ENCODE data around the gene TRPM6.
"Not testable (repeated sequence)": the region's sequence is repeated elsewhere in the genome, so short reads cannot be mapped to it uniquely, and the experiment has no call there.

TRPM6 gene

DNA sequence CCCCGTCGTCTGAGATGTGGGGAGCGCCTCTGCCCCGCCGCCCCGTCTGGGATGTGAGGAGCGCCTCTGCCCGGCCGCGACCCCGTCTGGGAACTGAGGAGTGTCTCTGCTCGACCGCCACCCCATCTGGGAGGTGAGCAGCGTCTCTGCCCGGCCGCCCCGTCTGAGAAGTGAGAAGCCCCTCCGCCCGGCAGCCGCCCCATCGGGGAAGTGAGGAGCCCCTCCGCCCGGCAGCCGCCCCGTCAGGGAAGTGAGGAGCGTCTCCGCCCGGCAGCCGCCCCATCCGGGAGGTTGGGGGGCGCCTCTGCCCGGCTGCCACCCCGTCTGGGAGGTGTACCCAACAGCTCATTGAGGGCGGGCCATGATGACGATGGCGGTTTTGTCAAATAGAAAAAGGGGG is 34.7 kb downstream of the TRPM6 start:
- not testable (repeated sequence) for H3K9me3 ChIP-seq (ENCODE audit: control insufficient read depth, insufficient read depth, low read length); H3K36me3 ChIP-seq (ENCODE audit: control insufficient read depth, insufficient read depth, low read length); H3K27me3 ChIP-seq (ENCODE audit: control insufficient read depth, insufficient read depth, low read length); H3K4me1 ChIP-seq (ENCODE audit: control insufficient read depth, insufficient read depth, low read length); H3K4me3 ChIP-seq (ENCODE audit: low read depth, low read length); H3K9ac ChIP-seq (ENCODE audit: low read depth, low read length)

DNA sequence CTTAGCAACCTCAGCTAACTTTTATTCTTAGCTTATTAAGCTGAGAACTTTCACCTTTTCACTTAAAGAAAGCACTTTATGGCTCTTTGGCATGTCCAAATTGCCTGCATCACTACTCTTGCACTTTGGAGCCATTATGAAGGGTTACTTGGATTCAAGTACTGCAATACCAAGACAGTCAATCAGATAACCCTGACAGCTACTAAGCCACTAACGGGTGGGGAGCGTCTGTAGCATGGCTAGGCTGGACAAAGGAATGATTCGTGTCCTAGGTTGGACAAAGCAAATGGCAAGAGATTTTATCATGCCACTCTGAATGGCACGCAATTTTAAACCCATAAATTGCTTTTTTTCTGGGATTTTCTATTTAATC is 39.6 kb downstream of the TRPM6 start:
- Histone ChIP-seq H3K27me3 (ENCODE audit: control insufficient read depth, insufficient read depth, low read length) (no peaks in the 10 kb centered on the region), H3K4me3 (ENCODE audit: low read depth, low read length) (no peak overlapping the region), H3K9me3 (ENCODE audit: control insufficient read depth, insufficient read depth, low read length) (no peaks in the 10 kb centered on the region), H3K9ac (ENCODE audit: low read depth, low read length) (no peak overlapping the region), H3K36me3 (ENCODE audit: control insufficient read depth, insufficient read depth, low read length) (no peaks in the 10 kb centered on the region), H3K4me1 (ENCODE audit: control insufficient read depth, insufficient read depth, low read length) (no peaks in the 10 kb centered on the region)

DNA sequence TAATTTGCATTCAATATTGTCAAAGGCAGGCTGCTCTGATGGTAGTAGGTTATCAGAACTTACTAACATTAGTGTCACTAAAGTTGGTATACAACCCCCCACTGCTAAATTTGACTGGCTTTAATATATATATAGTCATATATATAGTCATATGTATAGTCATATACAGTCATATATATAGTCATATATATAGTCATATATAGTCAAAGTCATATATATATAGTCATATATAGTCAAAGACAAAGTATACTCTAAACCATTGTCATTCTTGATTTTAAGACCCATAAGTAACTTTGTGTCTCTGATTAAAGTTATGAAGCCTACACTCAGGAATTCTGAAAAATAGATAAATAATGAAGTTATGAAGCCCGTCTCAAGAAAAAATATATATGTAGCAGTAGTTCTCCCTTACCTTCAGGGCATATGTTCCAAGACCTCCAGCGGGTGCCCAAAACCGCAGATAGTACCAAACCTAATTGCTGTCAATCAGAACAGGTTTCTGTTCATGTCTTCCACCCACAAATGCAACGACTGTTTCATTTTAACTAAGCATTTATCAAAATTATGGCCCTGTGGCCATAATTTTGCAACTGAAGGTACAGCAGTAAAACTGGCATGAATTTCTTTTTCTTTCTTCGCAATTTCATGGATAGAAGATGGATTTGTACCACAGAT is 40.1 kb downstream of the TRPM6 start:
- Histone ChIP-seq H3K9me3 (ENCODE audit: control insufficient read depth, insufficient read depth, low read length) (no peaks in the 10 kb centered on the region), H3K4me3 (ENCODE audit: low read depth, low read length) (no peak overlapping the region), H3K9ac (ENCODE audit: low read depth, low read length) (no peak overlapping the region), H3K4me1 (ENCODE audit: control insufficient read depth, insufficient read depth, low read length) (no peaks in the 10 kb centered on the region), H3K36me3 (ENCODE audit: control insufficient read depth, insufficient read depth, low read length) (no peaks in the 10 kb centered on the region), H3K27me3 (ENCODE audit: control insufficient read depth, insufficient read depth, low read length) (no peaks in the 10 kb centered on the region)

DNA sequence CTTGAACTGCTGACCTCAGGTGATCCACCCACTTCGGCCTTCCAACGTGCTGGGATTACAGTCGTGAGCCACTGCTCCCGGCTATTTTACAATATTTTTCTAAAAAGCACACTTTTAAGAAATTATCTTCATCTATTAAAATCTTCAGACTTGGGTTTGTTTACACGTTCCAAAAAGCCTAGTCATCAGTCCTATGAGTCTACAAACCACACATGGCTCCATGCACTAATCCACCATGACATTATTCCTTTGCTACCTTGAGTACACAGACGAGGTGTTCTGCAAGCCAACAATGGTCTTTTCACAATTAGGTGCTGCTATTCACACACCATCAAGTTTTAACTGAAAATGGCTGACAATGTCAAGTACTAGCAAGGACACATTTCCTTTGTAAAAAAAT is 41.0 kb downstream of the TRPM6 start:
- Histone ChIP-seq H3K9ac (ENCODE audit: low read depth, low read length) (no peak overlapping the region), H3K27me3 (ENCODE audit: control insufficient read depth, insufficient read depth, low read length) (no peaks in the 10 kb centered on the region), H3K4me1 (ENCODE audit: control insufficient read depth, insufficient read depth, low read length) (no peaks in the 10 kb centered on the region), H3K36me3 (ENCODE audit: control insufficient read depth, insufficient read depth, low read length) (no peaks in the 10 kb centered on the region), H3K9me3 (ENCODE audit: control insufficient read depth, insufficient read depth, low read length) (no peaks in the 10 kb centered on the region), H3K4me3 (ENCODE audit: low read depth, low read length) (no peak overlapping the region)

DNA sequence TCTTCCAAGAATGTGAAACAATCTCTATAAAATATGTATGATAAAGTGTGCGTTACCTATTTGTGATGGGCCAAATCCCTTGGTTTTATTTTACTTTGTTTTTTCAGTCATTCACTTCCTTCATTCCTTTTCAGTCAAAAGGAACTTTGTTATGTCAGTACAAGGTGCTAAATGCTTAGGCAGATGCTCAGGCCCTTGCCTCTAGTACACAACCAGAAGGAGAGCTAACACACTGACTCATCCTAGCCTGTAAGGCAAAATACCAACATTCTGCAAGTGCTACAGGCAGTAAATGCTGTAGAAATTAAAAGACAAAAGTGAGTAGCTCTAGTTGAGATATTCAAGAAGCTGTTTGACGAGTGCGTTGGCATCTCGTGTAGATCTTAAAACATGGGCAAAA is 49.4 kb downstream of the TRPM6 start:
- Histone ChIP-seq H3K36me3 (ENCODE audit: control insufficient read depth, insufficient read depth, low read length) (no peaks in the 10 kb centered on the region), H3K4me3 (ENCODE audit: low read depth, low read length) (no peak overlapping the region), H3K4me1 (ENCODE audit: control insufficient read depth, insufficient read depth, low read length) (no peaks in the 10 kb centered on the region), H3K27me3 (ENCODE audit: control insufficient read depth, insufficient read depth, low read length) (no peaks in the 10 kb centered on the region), H3K9me3 (ENCODE audit: control insufficient read depth, insufficient read depth, low read length) (no peaks in the 10 kb centered on the region), H3K9ac (ENCODE audit: low read depth, low read length) (no peak overlapping the region)

DNA sequence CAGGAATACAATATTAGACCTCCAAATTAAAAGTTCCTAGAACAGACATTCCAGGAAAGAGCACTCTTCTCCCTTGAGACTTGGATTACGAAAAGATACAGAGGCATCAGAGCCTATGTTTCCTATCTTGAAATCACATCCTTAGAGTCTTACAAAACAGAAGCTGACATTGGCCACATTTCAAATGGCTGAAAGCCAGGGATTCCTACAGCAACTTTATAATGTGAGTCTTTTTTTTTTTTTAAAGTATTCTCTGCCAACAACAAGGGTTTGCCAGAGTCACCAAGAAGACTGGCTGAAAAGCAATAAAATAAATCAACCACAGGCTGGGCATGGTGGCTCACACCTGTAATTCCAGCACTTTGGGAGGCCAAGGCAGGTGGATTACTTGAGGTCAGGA is 63.1 kb downstream of the TRPM6 start:
- peaks cover 4% of the 10 kb centered on the region for H3K4me1 ChIP-seq (ENCODE audit: control insufficient read depth, insufficient read depth, low read length)

DNA sequence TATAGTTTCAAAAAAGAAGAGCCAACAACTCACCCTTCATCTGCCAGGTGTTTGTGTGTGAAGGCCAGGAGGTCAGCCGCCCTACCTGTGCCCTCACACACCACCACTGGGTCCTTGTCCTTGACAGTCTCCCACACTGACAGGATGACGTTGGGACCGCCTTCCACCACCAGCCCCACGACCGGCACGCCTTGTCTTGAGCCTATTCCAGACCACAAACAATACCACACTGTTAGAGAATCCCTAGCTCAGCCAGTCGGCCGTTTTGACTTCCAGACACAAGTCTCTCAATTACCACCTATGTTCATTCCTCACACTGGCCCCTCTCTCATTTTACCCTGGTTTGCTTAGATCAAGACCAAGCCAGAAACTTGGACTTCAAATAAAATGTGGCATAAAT is 66.1 kb downstream of the TRPM6 start:
- H3K9ac ChIP-seq (ENCODE audit: low read depth, low read length) = no peak overlapping the region
- no peak overlapping the region for H3K4me3 ChIP-seq (ENCODE audit: low read depth, low read length)
- no peaks in the 10 kb centered on the region for H3K36me3 ChIP-seq (ENCODE audit: control insufficient read depth, insufficient read depth, low read length)
- peaks cover 4% of the 10 kb centered on the region for H3K4me1 ChIP-seq (ENCODE audit: control insufficient read depth, insufficient read depth, low read length)
- no peaks in the 10 kb centered on the region for H3K9me3 ChIP-seq (ENCODE audit: control insufficient read depth, insufficient read depth, low read length)
- H3K27me3 ChIP-seq (ENCODE audit: control insufficient read depth, insufficient read depth, low read length) = no peaks in the 10 kb centered on the region

More for the DNA sequence above, 63.1 kb downstream of the TRPM6 start:
- Histone ChIP-seq H3K9ac (ENCODE audit: low read depth, low read length) (no peak overlapping the region), H3K4me3 (ENCODE audit: low read depth, low read length) (no peak overlapping the region), H3K9me3 (ENCODE audit: control insufficient read depth, insufficient read depth, low read length) (no peaks in the 10 kb centered on the region), H3K27me3 (ENCODE audit: control insufficient read depth, insufficient read depth, low read length) (no peaks in the 10 kb centered on the region), H3K36me3 (ENCODE audit: control insufficient read depth, insufficient read depth, low read length) (no peaks in the 10 kb centered on the region)

DNA sequence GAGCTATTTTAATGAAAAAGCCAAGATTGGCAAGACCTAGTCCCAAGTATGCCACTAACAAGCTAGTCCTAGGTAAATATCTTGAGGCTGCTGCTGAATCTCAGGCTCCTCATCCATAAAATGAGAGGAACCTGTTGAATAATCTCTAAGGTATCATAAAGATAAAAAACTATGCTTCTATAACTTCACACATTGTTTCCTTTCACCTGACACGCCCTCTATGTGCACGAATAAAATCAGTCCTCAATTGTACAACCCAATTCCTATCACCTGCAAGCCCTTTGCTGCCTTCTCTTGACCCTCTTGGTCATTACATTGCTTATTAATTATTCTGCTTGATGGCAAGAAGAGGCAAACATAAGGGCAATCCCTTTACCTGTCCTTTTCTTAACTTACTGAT is 69.9 kb downstream of the TRPM6 start:
- Histone ChIP-seq H3K9ac (ENCODE audit: low read depth, low read length) (no peak overlapping the region), H3K4me1 (ENCODE audit: control insufficient read depth, insufficient read depth, low read length) (no peaks in the 10 kb centered on the region), H3K27me3 (ENCODE audit: control insufficient read depth, insufficient read depth, low read length) (no peaks in the 10 kb centered on the region), H3K36me3 (ENCODE audit: control insufficient read depth, insufficient read depth, low read length) (no peaks in the 10 kb centered on the region), H3K9me3 (ENCODE audit: control insufficient read depth, insufficient read depth, low read length) (no peaks in the 10 kb centered on the region), H3K4me3 (ENCODE audit: low read depth, low read length) (no peak overlapping the region)

DNA sequence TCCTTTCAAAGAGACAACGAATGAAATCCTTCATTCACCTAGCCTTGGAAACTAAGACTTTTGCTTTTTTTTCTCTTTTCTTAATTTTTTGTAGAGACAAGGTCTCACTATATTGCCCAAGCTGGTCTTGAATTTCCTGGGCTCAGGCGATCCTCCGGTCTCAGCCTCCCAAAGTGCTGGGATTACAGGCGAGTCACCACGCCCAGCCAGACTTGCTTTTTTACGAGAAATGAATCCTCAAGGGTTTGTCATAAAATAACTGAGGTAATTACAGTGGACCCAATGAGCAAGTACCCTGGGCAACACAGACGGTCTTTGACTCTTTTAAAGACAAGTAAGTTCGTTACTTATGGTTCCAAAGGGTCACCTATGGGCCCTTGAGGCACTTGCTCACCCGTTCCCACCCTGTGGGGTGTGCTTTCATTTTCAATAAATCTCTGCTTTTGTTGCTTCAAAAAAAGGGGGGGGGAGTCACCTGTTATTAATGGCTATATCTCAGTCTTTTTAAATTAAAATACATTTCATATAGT is 70.4 kb downstream of the TRPM6 start:
- no peaks in the 10 kb centered on the region for H3K36me3 ChIP-seq (ENCODE audit: control insufficient read depth, insufficient read depth, low read length)
- no peaks in the 10 kb centered on the region for H3K27me3 ChIP-seq (ENCODE audit: control insufficient read depth, insufficient read depth, low read length)
- no peaks in the 10 kb centered on the region for H3K9me3 ChIP-seq (ENCODE audit: control insufficient read depth, insufficient read depth, low read length)
- no peak overlapping the region for H3K4me3 ChIP-seq (ENCODE audit: low read depth, low read length)
- no peak overlapping the region for H3K9ac ChIP-seq (ENCODE audit: low read depth, low read length)
- no peaks in the 10 kb centered on the region for H3K4me1 ChIP-seq (ENCODE audit: control insufficient read depth, insufficient read depth, low read length)

DNA sequence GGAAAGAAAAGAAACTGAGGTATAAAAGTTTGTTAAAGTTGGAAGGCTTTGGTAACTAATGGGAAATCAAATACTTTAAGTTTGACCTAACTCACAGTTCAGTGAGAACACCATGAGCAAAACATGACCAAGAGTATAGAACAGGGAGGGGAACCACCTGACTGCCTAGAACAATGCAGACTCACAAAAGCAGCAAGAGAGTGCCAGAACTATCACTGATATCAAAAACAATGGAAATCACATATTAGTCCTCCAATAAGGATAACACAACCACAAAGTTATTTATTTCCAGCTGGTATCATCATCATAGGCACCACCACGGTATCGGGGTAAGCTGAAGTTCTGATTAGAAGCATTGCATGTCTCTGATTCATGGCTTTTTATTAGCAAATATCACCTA is 77.5 kb downstream of the TRPM6 start:
- H3K4me3 ChIP-seq (ENCODE audit: low read depth, low read length) = no peak overlapping the region
- no peaks in the 10 kb centered on the region for H3K4me1 ChIP-seq (ENCODE audit: control insufficient read depth, insufficient read depth, low read length)
- H3K36me3 ChIP-seq (ENCODE audit: control insufficient read depth, insufficient read depth, low read length) = no peaks in the 10 kb centered on the region
- H3K27me3 ChIP-seq (ENCODE audit: control insufficient read depth, insufficient read depth, low read length) = no peaks in the 10 kb centered on the region
- H3K9me3 ChIP-seq (ENCODE audit: control insufficient read depth, insufficient read depth, low read length) = no peaks in the 10 kb centered on the region
- no peak overlapping the region for H3K9ac ChIP-seq (ENCODE audit: low read depth, low read length)

DNA sequence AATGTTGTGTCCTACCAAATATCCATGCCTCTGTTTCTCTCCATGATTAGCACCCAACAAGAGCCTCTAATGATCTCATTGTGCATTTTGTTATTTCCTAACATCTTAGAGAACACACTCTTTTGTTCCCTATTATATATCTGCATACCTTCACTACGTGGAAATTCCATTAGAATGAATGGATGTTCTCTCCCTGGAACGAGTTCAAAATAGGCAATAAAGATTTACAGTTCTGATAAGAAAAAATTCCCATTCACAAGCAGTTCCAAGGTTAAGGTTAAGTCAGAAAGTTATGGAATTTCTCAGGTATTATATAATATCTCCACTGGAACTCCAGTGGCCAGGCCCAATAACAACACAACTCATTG is 83.7 kb downstream of the TRPM6 start:
- Histone ChIP-seq H3K27me3 (ENCODE audit: control insufficient read depth, insufficient read depth, low read length) (no peaks in the 10 kb centered on the region), H3K36me3 (ENCODE audit: control insufficient read depth, insufficient read depth, low read length) (no peaks in the 10 kb centered on the region), H3K9me3 (ENCODE audit: control insufficient read depth, insufficient read depth, low read length) (no peaks in the 10 kb centered on the region), H3K4me1 (ENCODE audit: control insufficient read depth, insufficient read depth, low read length) (no peaks in the 10 kb centered on the region), H3K4me3 (ENCODE audit: low read depth, low read length) (no peak overlapping the region), H3K9ac (ENCODE audit: low read depth, low read length) (no peak overlapping the region)

DNA sequence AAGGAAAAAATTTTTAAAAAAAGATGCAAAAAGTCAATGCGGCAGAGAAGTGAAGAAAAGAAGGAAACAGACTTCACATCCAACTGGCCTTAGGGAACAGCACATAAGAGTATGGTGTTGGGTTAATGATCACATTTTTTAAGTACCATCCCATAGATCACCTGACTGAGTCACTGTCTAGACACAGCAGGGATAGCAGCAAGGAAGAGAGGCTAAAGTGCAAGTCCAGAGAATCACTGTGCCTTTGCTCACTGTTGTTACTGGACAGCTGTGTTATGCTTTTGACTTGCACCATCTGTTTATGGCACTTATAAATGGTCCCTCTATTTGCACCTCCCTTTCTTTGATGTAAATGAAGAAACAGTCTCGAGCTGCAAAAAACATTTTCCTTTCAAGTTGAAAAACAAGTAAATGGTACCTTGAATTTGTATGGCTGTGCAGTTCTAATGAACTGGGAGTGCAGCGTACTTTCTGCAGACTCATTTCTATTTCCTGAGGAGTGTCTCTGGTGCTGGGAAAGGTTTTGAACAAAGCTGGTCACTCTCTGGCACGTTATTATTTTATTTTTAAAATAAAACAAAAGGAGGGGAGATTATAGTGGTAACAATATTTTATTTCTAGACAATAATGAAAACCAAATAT is 84.2 kb downstream of the TRPM6 start:
- Histone ChIP-seq H3K4me1 (ENCODE audit: control insufficient read depth, insufficient read depth, low read length) (no peaks in the 10 kb centered on the region), H3K4me3 (ENCODE audit: low read depth, low read length) (no peak overlapping the region), H3K27me3 (ENCODE audit: control insufficient read depth, insufficient read depth, low read length) (no peaks in the 10 kb centered on the region), H3K36me3 (ENCODE audit: control insufficient read depth, insufficient read depth, low read length) (no peaks in the 10 kb centered on the region), H3K9ac (ENCODE audit: low read depth, low read length) (no peak overlapping the region), H3K9me3 (ENCODE audit: control insufficient read depth, insufficient read depth, low read length) (no peaks in the 10 kb centered on the region)
